Liver (tissue), 9 donors: ENCODE data around the gene APOBEC3B. TPM values are rescaled to one million over a fixed set of nuclear protein-coding genes. Genes with fewer than 3 reads are reported as not detected.

ENCODE experiments used
- DNase-seq: peaks from one replicate; pipeline ENCODE4 v3.0.0-alpha.2; 2017; ENCODE audit warnings: low spot score
- H3K27ac ChIP-seq, 2 donors: one replicate each; pipeline ENCODE4 v1.7.0; 2013; ENCODE audit warnings: inconsistent platforms in 2 of 2, low read length in 2 of 2, control low read depth in 1 of 2, low read depth in 1 of 2, mild to moderate bottlenecking in 1 of 2
- H3K27me3 ChIP-seq, 4 donors: one replicate each; pipeline versions ENCODE4 v1.6.1 to v1.7.0; 2013; ENCODE audit warnings: low read length in 3 of 4, inconsistent platforms in 1 of 4, mild to moderate bottlenecking in 1 of 4, moderate library complexity in 1 of 4; ENCODE audit not compliant: control insufficient read depth in 4 of 4, insufficient read depth in 4 of 4
- H3K36me3 ChIP-seq, 4 donors: one replicate each; pipeline versions ENCODE4 v1.6.1 to v1.7.0; 2013; ENCODE audit warnings: low read length in 3 of 4, mild to moderate bottlenecking in 3 of 4, low read depth in 1 of 4, moderate library complexity in 1 of 4; ENCODE audit not compliant: control insufficient read depth in 4 of 4, insufficient read depth in 3 of 4
- H3K4me1 ChIP-seq, 4 donors: one replicate each; pipeline versions ENCODE4 v1.6.1 to v1.7.0; 2013; ENCODE audit warnings: low read length in 3 of 4, mild to moderate bottlenecking in 3 of 4, moderate library complexity in 1 of 4; ENCODE audit not compliant: control insufficient read depth in 4 of 4, insufficient read depth in 4 of 4
- H3K4me3 ChIP-seq, 3 donors: one replicate each; pipeline versions ENCODE4 v1.6.1 to v1.7.0; 2013; ENCODE audit warnings: low read length in 3 of 3, control low read depth in 1 of 3, low read depth in 1 of 3, mild to moderate bottlenecking in 1 of 3
- H3K9ac ChIP-seq, 2 donors: one replicate each; pipeline ENCODE4 v1.7.0; 2013; ENCODE audit warnings: low read length in 2 of 2, mild to moderate bottlenecking in 2 of 2, moderate library complexity in 2 of 2, control low read depth in 1 of 2, low read depth in 1 of 2
- H3K9me3 ChIP-seq, 4 donors: one replicate each; pipeline versions ENCODE4 v1.6.1 to v1.7.0; 2013; ENCODE audit warnings: low read length in 3 of 4; ENCODE audit not compliant: control insufficient read depth in 4 of 4
- ATF3 ChIP-seq: IDR thresholded peaks from 2 replicates; pipeline ENCODE4 v1.6.1; 2016; ENCODE audit warnings: antibody characterized with exemption
- EGR1 ChIP-seq, 2 donors: IDR thresholded peaks; 2 replicates each; pipeline ENCODE4 v1.6.1; 2016 to 2018; ENCODE audit warnings: antibody characterized with exemption in 2 of 2, low read depth in 2 of 2
- FOXA1 ChIP-seq: IDR thresholded peaks from 2 replicates; pipeline ENCODE4 v1.6.1; 2016; ENCODE audit warnings: antibody characterized with exemption
- GABPA ChIP-seq, 2 donors: IDR thresholded peaks in 1 of 2; conservative IDR thresholded peaks in 1 of 2; 2 replicates each; pipeline ENCODE4 v1.6.1; 2016; ENCODE audit warnings: antibody characterized with exemption in 2 of 2, mild to moderate bottlenecking in 1 of 2, moderate library complexity in 1 of 2
- HNF4A ChIP-seq, 2 donors: conservative IDR thresholded peaks; 2 replicates each; pipeline ENCODE4 v1.6.1; 2016; ENCODE audit warnings: antibody characterized with exemption in 2 of 2, mild to moderate bottlenecking in 2 of 2
- JUND ChIP-seq, 2 donors: IDR thresholded peaks; 2 replicates each; pipeline ENCODE4 v1.6.1; 2016; ENCODE audit warnings: antibody characterized with exemption in 2 of 2
- NR2F2 ChIP-seq: IDR thresholded peaks from 2 replicates; pipeline ENCODE4 v1.6.1; 2016; ENCODE audit warnings: antibody characterized with exemption
- RAD21 ChIP-seq, 2 donors: IDR thresholded peaks; 2 replicates each; pipeline ENCODE4 v1.6.1; 2016; ENCODE audit warnings: antibody characterized with exemption in 2 of 2, mild to moderate bottlenecking in 2 of 2
- RXRA ChIP-seq, 2 donors: IDR thresholded peaks; 2 replicates each; pipeline ENCODE4 v1.6.1; 2017 to 2018; ENCODE audit warnings: antibody characterized with exemption in 2 of 2, mild to moderate bottlenecking in 1 of 2
- SP1 ChIP-seq: IDR thresholded peaks from 2 replicates; pipeline ENCODE4 v1.6.1; 2018; ENCODE audit warnings: antibody characterized with exemption, mild to moderate bottlenecking
- TAF1 ChIP-seq: conservative IDR thresholded peaks from 2 replicates; pipeline ENCODE4 v1.6.1; 2016; ENCODE audit warnings: antibody characterized with exemption, mild to moderate bottlenecking
- YY1 ChIP-seq: IDR thresholded peaks from 2 replicates; pipeline ENCODE4 v1.6.1; 2016; ENCODE audit warnings: antibody characterized with exemption, mild to moderate bottlenecking
- WGBS: extraction: QIAGEN DNeasy Blood & Tissue Kit; methylation state at CpG from one replicate; pipeline ENCODE4 v1.1.7; 2013; 5-methylcytosine and 5-hydroxymethylcytosine counted together
- polyA plus RNA-seq, 2 donors: library from polyadenylated mRNA; stranded (reverse) in 1 of 2; unstranded in 1 of 2; fragments of 200-250 nt in 1 of 2; fragments of >200 nt in 1 of 2; fragmentation: Nextera tagmentation in 1 of 2; extraction: Ambion mirVana in 1 of 2; gene quantifications; one replicate each; pipeline versions ENCODE4 v1.2.1 to v1.2.3, GENCODE V29; 2013 to 2015
- total RNA-seq, 2 donors: library from RNA; depleted of rRNA; stranded (reverse); fragments of >200 nt; gene quantifications; one replicate each; pipeline ENCODE4 v1.2.3, GENCODE V29; 2014
- TF ChIP-seq, protein P1 (sequence below): fragments of 150-350 bp; IDR thresholded peaks from 2 replicates; pipeline ENCODE4 v1.5.1; 2017; ENCODE audit warnings: improper control_type of control experiment, low read depth, low read length; ENCODE audit not compliant: missing input control
- TF ChIP-seq, protein P2 (sequence below): IDR thresholded peaks from 2 replicates; pipeline ENCODE4 v1.6.1; 2016; ENCODE audit warnings: antibody characterized with exemption
- donor health status: healthy.
- donor health status: healthy.
- donor health status: healthy.
- donor health status: healthy.
- donor health status: healthy.

APOBEC3B gene
- total and polyA plus RNA-seq, 4 donors: 0.08 to 6.0 (median 0.88) TPM

GRCh38 chr22:38936562-38936961 lies 45.6 kb upstream of the APOBEC3B start:
- 77% methylated on average over 17 of the region's 17 CpGs for WGBS
- no peaks in the 10 kb centered on the region for H3K9me3 ChIP-seq
- peaks cover 0 to 5% (median under 1%) of the 10 kb centered on the region in 4 donors for H3K27me3 ChIP-seq
- H3K4me1 ChIP-seq: peaks cover 0 to 4% (median 0%) of the 10 kb centered on the region in 4 donors
- no peak overlapping the region for H3K4me3 ChIP-seq
- H3K27ac ChIP-seq: no peak overlapping the region
- DNase-seq: no peak
- no peak overlapping the region for H3K9ac ChIP-seq
- H3K36me3 ChIP-seq: no peaks in the 10 kb centered on the region
- TF ChIP-seq GABPA (IDR thresholded peaks at IDR 0.05 in 1 of 2, conservative IDR thresholded peaks at IDR 0.05 in 1 of 2) (no peak), RAD21 (IDR thresholded peaks at IDR 0.05) (no peak), TAF1 (no peak), YY1 (no peak), SP1 (no peak), NR2F2 (no peak)

DNA sequence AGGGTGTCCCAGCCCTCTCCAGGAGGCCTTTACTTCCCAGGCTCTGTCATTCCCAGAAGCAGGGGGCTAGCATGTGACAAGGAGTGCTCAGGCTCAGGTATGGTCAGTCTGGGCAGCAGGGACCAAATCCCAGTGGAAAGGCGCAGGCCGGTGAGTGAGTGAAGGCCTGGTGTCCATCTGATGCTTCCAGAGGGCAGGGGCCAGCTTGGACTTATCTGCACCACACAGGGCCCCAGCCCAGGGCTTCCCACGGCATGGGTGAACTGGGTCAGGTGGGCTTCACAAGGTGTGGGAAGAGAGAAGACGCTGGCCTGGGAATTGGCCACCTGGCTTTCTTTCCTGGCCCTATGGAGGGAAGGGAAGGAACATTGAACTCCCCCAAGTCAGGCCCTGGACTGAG lies 45.1 kb upstream of the APOBEC3B start:
- peaks cover 0 to 4% (median 0%) of the 10 kb centered on the region in 4 donors for H3K4me1 ChIP-seq
- H3K27ac ChIP-seq: no peak overlapping the region
- H3K9me3 ChIP-seq: no peaks in the 10 kb centered on the region
- TF ChIP-seq EGR1 (IDR thresholded peaks at IDR 0.05; ENCODE audit: low read depth in 2 of 2): no peak
- TF ChIP-seq YY1: no peak
- TF ChIP-seq HNF4A (conservative IDR thresholded peaks at IDR 0.05): no peak
- TF ChIP-seq FOXA1: no peak
- no peak for TF ChIP-seq RXRA (IDR thresholded peaks at IDR 0.05)
- no peak for TF ChIP-seq SP1
- TF ChIP-seq RAD21 (IDR thresholded peaks at IDR 0.05): no peak
- TF ChIP-seq NR2F2: no peak
- no peak for TF ChIP-seq ATF3
- TF ChIP-seq, protein P1, sequence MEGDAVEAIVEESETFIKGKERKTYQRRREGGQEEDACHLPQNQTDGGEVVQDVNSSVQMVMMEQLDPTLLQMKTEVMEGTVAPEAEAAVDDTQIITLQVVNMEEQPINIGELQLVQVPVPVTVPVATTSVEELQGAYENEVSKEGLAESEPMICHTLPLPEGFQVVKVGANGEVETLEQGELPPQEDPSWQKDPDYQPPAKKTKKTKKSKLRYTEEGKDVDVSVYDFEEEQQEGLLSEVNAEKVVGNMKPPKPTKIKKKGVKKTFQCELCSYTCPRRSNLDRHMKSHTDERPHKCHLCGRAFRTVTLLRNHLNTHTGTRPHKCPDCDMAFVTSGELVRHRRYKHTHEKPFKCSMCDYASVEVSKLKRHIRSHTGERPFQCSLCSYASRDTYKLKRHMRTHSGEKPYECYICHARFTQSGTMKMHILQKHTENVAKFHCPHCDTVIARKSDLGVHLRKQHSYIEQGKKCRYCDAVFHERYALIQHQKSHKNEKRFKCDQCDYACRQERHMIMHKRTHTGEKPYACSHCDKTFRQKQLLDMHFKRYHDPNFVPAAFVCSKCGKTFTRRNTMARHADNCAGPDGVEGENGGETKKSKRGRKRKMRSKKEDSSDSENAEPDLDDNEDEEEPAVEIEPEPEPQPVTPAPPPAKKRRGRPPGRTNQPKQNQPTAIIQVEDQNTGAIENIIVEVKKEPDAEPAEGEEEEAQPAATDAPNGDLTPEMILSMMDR: no peak
- no peak for TF ChIP-seq JUND (IDR thresholded peaks at IDR 0.05)
- TF ChIP-seq TAF1: no peak
- TF ChIP-seq GABPA (IDR thresholded peaks at IDR 0.05 in 1 of 2, conservative IDR thresholded peaks at IDR 0.05 in 1 of 2): no peak
- H3K9ac ChIP-seq: no peak overlapping the region
- H3K27me3 ChIP-seq: peaks cover 0 to 5% (median under 1%) of the 10 kb centered on the region in 4 donors
- no peak overlapping the region for H3K4me3 ChIP-seq
- no peaks in the 10 kb centered on the region for H3K36me3 ChIP-seq
- no peak for DNase-seq
- WGBS: 94% methylated on average over 4 of the region's 4 CpGs

DNA sequence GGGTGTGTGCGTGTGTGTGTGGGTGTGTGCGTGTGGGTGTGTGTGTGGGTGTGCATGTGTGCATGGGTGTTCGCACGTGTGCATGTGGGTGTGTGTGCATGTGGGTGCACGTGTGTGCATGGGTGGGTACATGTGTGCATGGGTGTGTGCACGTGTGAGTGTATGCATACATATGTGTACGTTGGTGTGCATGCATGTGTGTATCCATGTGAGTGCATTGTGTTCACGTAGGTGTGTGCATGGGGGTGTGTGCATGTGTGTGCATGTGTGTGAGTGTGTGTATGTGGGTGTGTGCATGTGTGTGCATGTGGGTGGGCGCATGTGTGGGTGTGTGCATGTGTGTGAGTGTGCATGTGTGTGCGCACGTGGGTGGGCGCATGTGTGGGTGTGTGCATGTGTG lies 44.6 kb upstream of the APOBEC3B start:
- WGBS: 86% methylated on average over 12 of the region's 12 CpGs

More for the DNA sequence above, 44.6 kb upstream of the APOBEC3B start:
- Histone ChIP-seq H3K4me3 (no peak overlapping the region), H3K9ac (no peak overlapping the region), H3K36me3 (no peaks in the 10 kb centered on the region), H3K4me1 (peaks cover 0 to 4% (median 0%) of the 10 kb centered on the region in 4 donors), H3K27me3 (peaks cover 0 to 5% (median under 1%) of the 10 kb centered on the region in 4 donors), H3K9me3 (no peaks in the 10 kb centered on the region), H3K27ac (no peak overlapping the region)
- TF ChIP-seq, protein P2, sequence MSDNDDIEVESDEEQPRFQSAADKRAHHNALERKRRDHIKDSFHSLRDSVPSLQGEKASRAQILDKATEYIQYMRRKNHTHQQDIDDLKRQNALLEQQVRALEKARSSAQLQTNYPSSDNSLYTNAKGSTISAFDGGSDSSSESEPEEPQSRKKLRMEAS: no peak
- no peak for TF ChIP-seq FOXA1
- no peak for DNase-seq
